K562 (cell line): ENCODE data around the gene LIX1L. TPM values are rescaled to one million over a fixed set of nuclear protein-coding genes. Genes with fewer than 3 reads are reported as not detected.
A peak's percentile ranks its signal among the peaks of the same experiment; 100 is the strongest.

ENCODE experiments used
- BRD9 ChIP-seq: fragments of 450-650 bp; IDR thresholded peaks from 2 replicates; pipeline ENCODE4 v1.6.1; 2018; ENCODE audit warnings: low read depth; ENCODE audit not compliant: partially characterized antibody
- CBX2 ChIP-seq: fragments of 200-600 bp; sonication (generic); IDR thresholded peaks from one replicate; pipeline ENCODE4 v1.6.1; 2012; ENCODE audit warnings: mild to moderate bottlenecking, low read length, inconsistent platforms; ENCODE audit not compliant: insufficient read depth, poor library complexity, severe bottlenecking
- GTF2E2 ChIP-seq: fragments of 200-800 bp; sonication (Bioruptor generic); IDR thresholded peaks from 2 replicates; pipeline ENCODE4 v1.6.1; 2016; ENCODE audit warnings: missing genetic modification characterization, missing compliant biosample characterization
- JUND ChIP-seq, 2 experiments: IDR thresholded peaks; 2 replicates in 1 of 2; 3 replicates in 1 of 2; pipeline ENCODE4 v1.6.1; 2011; ENCODE audit warnings: borderline replicate concordance in 2 of 2, low read depth in 2 of 2, low read length in 2 of 2, improper control_type of control experiment in 1 of 2, missing biosample characterization in 1 of 2, missing genetic modification characterization in 1 of 2, missing genetic modification reagents in 1 of 2
- NBN ChIP-seq: fragments of 450-650 bp; IDR thresholded peaks from 2 replicates; pipeline ENCODE4 v1.6.1; 2016; ENCODE audit warnings: low read depth, mild to moderate bottlenecking
- PBX2 ChIP-seq, 2 experiments: IDR thresholded peaks in 1 of 2; conservative IDR thresholded peaks in 1 of 2; 2 replicates each; pipeline ENCODE4 v1.6.1; 2016; ENCODE audit warnings: low read depth in 2 of 2, mild to moderate bottlenecking in 1 of 2, missing compliant biosample characterization in 1 of 2, missing genetic modification characterization in 1 of 2, moderate library complexity in 1 of 2
- PRDM10 ChIP-seq: fragments of 450-650 bp; IDR thresholded peaks from 2 replicates; pipeline ENCODE4 v1.6.1; 2018; ENCODE audit not compliant: partially characterized antibody
- TRIM28 ChIP-seq: fragments of 450-650 bp; IDR thresholded peaks from 2 replicates; pipeline ENCODE4 v1.6.1; 2017
- ZC3H11A ChIP-seq: IDR thresholded peaks from 2 replicates; pipeline ENCODE4 v1.6.1; 2012; ENCODE audit warnings: low read depth, low read length, improper control_type of control experiment
- polyA plus RNA-seq, 8 experiments: library from polyadenylated mRNA; depleted of rRNA in 4 of 8; stranded (reverse) in 5 of 8; unstranded in 3 of 8; fragments of >200 nt; fragmentation: Nextera tagmentation in 2 of 8; fragmentation: Illumina TruSeq in 1 of 8; extraction: Ambion mirVana in 2 of 8; extraction: Trizol in 1 of 8; gene quantifications; 2 replicates each; pipeline versions ENCODE4 v1.2.1 to v1.2.3, GENCODE V29; 2011 to 2014; ENCODE audit warnings: inconsistent platforms in 1 of 8, missing spikeins in 1 of 8
- total RNA-seq, 7 experiments: library from RNA; depleted of rRNA in 6 of 7; stranded (reverse); fragments of >200 nt in 6 of 7; fragmentation: Illumina TruSeq in 2 of 7; extraction: Trizol in 2 of 7; gene quantifications; 2 replicates each; pipeline versions ENCODE4 v1.2.1 to v1.2.3, GENCODE V29; 2011 to 2021; ENCODE audit warnings: low replicate concordance in 1 of 7
- TF ChIP-seq, protein P1 (sequence below), 2 experiments: fragments of 150-350 bp in 1 of 2; IDR thresholded peaks; 2 replicates each; pipeline ENCODE4 v1.6.1; 2012 to 2016; ENCODE audit warnings: low read depth in 2 of 2, low read length in 2 of 2, mild to moderate bottlenecking in 1 of 2, moderate library complexity in 1 of 2
- TF ChIP-seq, protein P2 (sequence below): fragments of 250-450 bp; sonication (Bioruptor Pico); IDR thresholded peaks from 2 replicates; pipeline ENCODE4 v1.9.0; 2021; ENCODE audit warnings: mild to moderate bottlenecking
- TF ChIP-seq, protein P3 (sequence below): fragments of 250-450 bp; sonication (Bioruptor Pico); IDR thresholded peaks from 2 replicates; pipeline ENCODE4 v1.8.0; 2022; ENCODE audit warnings: inconsistent platforms, mild to moderate bottlenecking, moderate library complexity, borderline replicate concordance

The LIX1L gene
- total and polyA plus RNA-seq, 9 of the 15 experiments (the other 6 are each of a cell fraction or from before 2014, with no cell fraction given), result 4.6 to 26.5 (median 12.5) TPM

GRCh38 chr1:145985502-145986439 lies 28.0 kb upstream of the LIX1L start (continued):
- TF ChIP-seq PBX2 (CRISPR knock-in tag; IDR thresholded peaks at IDR 0.05; ENCODE audit: low read depth) (no peak), PBX2 (tag; conservative IDR thresholded peaks at IDR 0.05; ENCODE audit: low read depth) (0 out of 2 replicates have a peak, but pooled peaks have one; percentile 33), JUND (IDR thresholded peaks at IDR 0.05; ENCODE audit: borderline replicate concordance, low read depth, low read length) (peak; percentile 38), JUND (tag; IDR thresholded peaks at IDR 0.05; ENCODE audit: borderline replicate concordance, low read depth, low read length) (0 out of 3 replicates have a peak, but pooled peaks have one; percentile 47), CBX2 (no peak), BRD9 (no peak), TRIM28 (no peak), GTF2E2 (tag) (0 out of 2 replicates have a peak, but pooled peaks have one; percentile 7), NBN (no peak), PRDM10 (no peak), ZC3H11A (no peak)
- TF ChIP-seq, protein P1, sequence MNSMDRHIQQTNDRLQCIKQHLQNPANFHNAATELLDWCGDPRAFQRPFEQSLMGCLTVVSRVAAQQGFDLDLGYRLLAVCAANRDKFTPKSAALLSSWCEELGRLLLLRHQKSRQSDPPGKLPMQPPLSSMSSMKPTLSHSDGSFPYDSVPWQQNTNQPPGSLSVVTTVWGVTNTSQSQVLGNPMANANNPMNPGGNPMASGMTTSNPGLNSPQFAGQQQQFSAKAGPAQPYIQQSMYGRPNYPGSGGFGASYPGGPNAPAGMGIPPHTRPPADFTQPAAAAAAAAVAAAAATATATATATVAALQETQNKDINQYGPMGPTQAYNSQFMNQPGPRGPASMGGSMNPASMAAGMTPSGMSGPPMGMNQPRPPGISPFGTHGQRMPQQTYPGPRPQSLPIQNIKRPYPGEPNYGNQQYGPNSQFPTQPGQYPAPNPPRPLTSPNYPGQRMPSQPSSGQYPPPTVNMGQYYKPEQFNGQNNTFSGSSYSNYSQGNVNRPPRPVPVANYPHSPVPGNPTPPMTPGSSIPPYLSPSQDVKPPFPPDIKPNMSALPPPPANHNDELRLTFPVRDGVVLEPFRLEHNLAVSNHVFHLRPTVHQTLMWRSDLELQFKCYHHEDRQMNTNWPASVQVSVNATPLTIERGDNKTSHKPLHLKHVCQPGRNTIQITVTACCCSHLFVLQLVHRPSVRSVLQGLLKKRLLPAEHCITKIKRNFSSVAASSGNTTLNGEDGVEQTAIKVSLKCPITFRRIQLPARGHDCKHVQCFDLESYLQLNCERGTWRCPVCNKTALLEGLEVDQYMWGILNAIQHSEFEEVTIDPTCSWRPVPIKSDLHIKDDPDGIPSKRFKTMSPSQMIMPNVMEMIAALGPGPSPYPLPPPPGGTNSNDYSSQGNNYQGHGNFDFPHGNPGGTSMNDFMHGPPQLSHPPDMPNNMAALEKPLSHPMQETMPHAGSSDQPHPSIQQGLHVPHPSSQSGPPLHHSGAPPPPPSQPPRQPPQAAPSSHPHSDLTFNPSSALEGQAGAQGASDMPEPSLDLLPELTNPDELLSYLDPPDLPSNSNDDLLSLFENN (IDR thresholded peaks at IDR 0.05; ENCODE audit: low read depth in 2 of 2, low read length in 2 of 2), result no peak
- TF ChIP-seq, protein P2, sequence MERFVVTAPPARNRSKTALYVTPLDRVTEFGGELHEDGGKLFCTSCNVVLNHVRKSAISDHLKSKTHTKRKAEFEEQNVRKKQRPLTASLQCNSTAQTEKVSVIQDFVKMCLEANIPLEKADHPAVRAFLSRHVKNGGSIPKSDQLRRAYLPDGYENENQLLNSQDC (CRISPR knock-in tag), result no peak
- TF ChIP-seq, protein P3, sequence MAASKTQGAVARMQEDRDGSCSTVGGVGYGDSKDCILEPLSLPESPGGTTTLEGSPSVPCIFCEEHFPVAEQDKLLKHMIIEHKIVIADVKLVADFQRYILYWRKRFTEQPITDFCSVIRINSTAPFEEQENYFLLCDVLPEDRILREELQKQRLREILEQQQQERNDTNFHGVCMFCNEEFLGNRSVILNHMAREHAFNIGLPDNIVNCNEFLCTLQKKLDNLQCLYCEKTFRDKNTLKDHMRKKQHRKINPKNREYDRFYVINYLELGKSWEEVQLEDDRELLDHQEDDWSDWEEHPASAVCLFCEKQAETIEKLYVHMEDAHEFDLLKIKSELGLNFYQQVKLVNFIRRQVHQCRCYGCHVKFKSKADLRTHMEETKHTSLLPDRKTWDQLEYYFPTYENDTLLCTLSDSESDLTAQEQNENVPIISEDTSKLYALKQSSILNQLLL, result no peak
